Esophagus muscularis mucosa (tissue), 4 donors: ENCODE data around the gene NCMAP. TPM values are rescaled to one million over a fixed set of nuclear protein-coding genes. Genes with fewer than 3 reads are reported as not detected.

ENCODE experiments used
- DNase-seq: peaks from one replicate; pipeline ENCODE4 v3.0.0-alpha.2; 2017; ENCODE audit errors: extremely low spot score
- H3K27ac ChIP-seq, 4 donors: fragments of 200-600 bp; sonication (generic); replicated peaks in 1 of 4; 1 replicate in 3 of 4; 2 replicates in 1 of 4; pipeline ENCODE4 v1.5.1; 2016 to 2019; ENCODE audit warnings: mild to moderate bottlenecking in 1 of 4
- H3K27me3 ChIP-seq, 4 donors: fragments of 200-600 bp; sonication (generic); one replicate each; pipeline versions ENCODE4 v1.5.1 to v1.6.0; 2016 to 2019
- H3K36me3 ChIP-seq, 4 donors: fragments of 200-600 bp; sonication (generic); one replicate each; pipeline ENCODE4 v1.5.1; 2016 to 2019
- H3K4me1 ChIP-seq, 4 donors: fragments of 200-600 bp; sonication (generic); one replicate each; pipeline ENCODE4 v1.5.1; 2016 to 2019
- H3K4me3 ChIP-seq, 4 donors: fragments of 200-600 bp; sonication (generic); 1 replicate in 2 of 4; 2 replicates in 2 of 4; pipeline ENCODE4 v1.5.1; 2016 to 2019; ENCODE audit warnings: mild to moderate bottlenecking in 4 of 4, moderate library complexity in 1 of 4
- H3K9me3 ChIP-seq, 4 donors: fragments of 200-600 bp; sonication (generic); 1 replicate in 3 of 4; 2 replicates in 1 of 4; pipeline ENCODE4 v1.5.1; 2016 to 2019
- EP300 ChIP-seq: sonication (generic); formaldehyde crosslinking; IDR thresholded peaks from one replicate; pipeline ENCODE4 v1.6.1; 2017; ENCODE audit warnings: antibody characterized with exemption
- POLR2A ChIP-seq: fragments of 450-650 bp; IDR thresholded peaks from one replicate; pipeline ENCODE4 v1.6.1; 2017; ENCODE audit warnings: antibody characterized with exemption, moderate library complexity, mild to moderate bottlenecking, low read depth
- POLR2AphosphoS5 ChIP-seq, 2 donors: sonication (generic); formaldehyde crosslinking; IDR thresholded peaks; one replicate each; pipeline ENCODE4 v1.6.1; 2017; ENCODE audit warnings: antibody characterized with exemption in 2 of 2
- WGBS: methylation state at CpG from one replicate; pipeline ENCODE4 v1.1.5; 2018; 5-methylcytosine and 5-hydroxymethylcytosine counted together
- intact Hi-C: fragments of 100-400 bp; cut with DNase I; formaldehyde crosslinking; loops from one replicate; pipeline ENCODE4 v1.15.1; 2023
- total RNA-seq, 4 donors: library from RNA; depleted of rRNA; stranded (reverse); fragments of >200 nt; gene quantifications; one replicate each; pipeline versions ENCODE4 v1.1.0 to v1.2.1, GENCODE V29; 2016
- TF ChIP-seq, protein P1 (sequence below), 3 experiments: fragments of 200-600 bp in 2 of 3; fragments of 450-650 bp in 1 of 3; sonication (generic) in 2 of 3; IDR thresholded peaks; one replicate each; pipeline ENCODE4 v1.5.1; 2017 to 2019; ENCODE audit warnings: antibody characterized with exemption in 3 of 3, mild to moderate bottlenecking in 2 of 3, moderate library complexity in 1 of 3

Gene NCMAP
- total RNA-seq, 4 donors from 2014 or later = 0.17 to 0.65 (median 0.34) TPM; not detected in 1

DNA sequence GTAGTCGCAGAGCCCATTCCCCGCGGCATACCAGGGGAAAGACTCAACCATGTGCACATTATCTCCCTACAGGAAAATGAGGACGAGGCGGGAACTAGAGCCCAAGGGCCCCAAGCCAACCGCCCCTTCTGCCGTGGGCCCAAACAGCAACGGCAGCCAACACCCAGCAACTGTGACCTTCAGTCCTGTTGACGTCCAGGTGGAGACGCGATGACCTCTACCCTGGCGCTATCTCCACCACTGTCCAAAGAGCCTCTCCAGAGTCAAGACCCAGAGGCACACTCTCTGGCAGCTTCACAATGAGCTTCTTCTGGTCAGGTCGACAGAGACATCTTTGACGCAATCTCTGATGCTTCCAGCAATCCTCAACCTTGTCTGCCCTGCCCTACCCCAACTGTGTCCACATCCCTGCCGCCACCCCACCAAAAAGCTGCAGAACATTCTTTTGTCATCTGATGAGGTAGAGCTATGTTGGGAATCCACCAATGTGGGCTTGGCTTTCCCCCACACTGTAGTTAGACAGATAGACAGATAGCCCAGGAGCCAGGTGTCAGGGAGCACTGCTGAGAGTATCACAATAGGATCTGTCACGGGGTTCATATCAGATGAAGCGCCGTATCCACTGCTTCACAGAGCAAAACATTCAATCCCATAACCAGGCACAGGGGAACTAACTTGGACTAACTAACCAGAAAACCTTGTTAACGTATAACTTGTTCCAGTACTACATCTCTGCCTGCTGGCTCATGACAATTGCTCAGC lies 49.8 kb downstream of the NCMAP start:
- peaks cover 0 to 10% (median 0%) of the 10 kb centered on the region in 4 donors for H3K27me3 ChIP-seq

DNA sequence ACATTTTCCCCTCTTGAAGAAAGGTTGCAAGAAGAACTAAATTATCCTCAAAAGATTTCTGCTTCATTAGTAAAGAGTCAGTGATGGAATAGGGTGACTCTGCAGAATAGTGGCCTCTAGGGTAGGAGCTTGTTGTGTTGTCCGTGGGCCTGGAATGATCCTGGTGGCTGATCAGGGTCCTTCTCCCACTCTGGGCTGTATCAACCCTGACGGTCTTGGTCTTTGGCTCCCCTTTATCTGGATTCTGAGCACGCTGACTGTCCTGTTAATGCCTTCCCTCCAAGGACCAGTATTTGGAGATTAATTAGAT lies 50.4 kb downstream of the NCMAP start:
- no peak overlapping the region for H3K4me3 ChIP-seq
- no peak overlapping the region for H3K27ac ChIP-seq
- no peak for TF ChIP-seq EP300
- TF ChIP-seq, protein P1, sequence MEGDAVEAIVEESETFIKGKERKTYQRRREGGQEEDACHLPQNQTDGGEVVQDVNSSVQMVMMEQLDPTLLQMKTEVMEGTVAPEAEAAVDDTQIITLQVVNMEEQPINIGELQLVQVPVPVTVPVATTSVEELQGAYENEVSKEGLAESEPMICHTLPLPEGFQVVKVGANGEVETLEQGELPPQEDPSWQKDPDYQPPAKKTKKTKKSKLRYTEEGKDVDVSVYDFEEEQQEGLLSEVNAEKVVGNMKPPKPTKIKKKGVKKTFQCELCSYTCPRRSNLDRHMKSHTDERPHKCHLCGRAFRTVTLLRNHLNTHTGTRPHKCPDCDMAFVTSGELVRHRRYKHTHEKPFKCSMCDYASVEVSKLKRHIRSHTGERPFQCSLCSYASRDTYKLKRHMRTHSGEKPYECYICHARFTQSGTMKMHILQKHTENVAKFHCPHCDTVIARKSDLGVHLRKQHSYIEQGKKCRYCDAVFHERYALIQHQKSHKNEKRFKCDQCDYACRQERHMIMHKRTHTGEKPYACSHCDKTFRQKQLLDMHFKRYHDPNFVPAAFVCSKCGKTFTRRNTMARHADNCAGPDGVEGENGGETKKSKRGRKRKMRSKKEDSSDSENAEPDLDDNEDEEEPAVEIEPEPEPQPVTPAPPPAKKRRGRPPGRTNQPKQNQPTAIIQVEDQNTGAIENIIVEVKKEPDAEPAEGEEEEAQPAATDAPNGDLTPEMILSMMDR (IDR thresholded peaks at IDR 0.05) = no peak
- no peak for TF ChIP-seq POLR2AphosphoS5 (IDR thresholded peaks at IDR 0.05)
- no peak for TF ChIP-seq POLR2A
- H3K36me3 ChIP-seq = no peaks in the 10 kb centered on the region
- peaks cover 0 to 8% (median 0%) of the 10 kb centered on the region in 4 donors for H3K27me3 ChIP-seq
- 87% methylated on average over 3 of the region's 3 CpGs for WGBS
- H3K4me1 ChIP-seq = no peaks in the 10 kb centered on the region
- no peak for DNase-seq
- H3K9me3 ChIP-seq = no peaks in the 10 kb centered on the region
- intact Hi-C loops = no loop called here

More for the DNA sequence above, 49.8 kb downstream of the NCMAP start:
- Histone ChIP-seq H3K9me3 (no peaks in the 10 kb centered on the region), H3K4me1 (no peaks in the 10 kb centered on the region), H3K36me3 (no peaks in the 10 kb centered on the region), H3K4me3 (no peak overlapping the region), H3K27ac (no peak overlapping the region)
- no peak for DNase-seq
- intact Hi-C loops = no loop called here
- WGBS = 90% methylated on average over 19 of the region's 19 CpGs
- no peak for TF ChIP-seq POLR2A
- no peak for TF ChIP-seq POLR2AphosphoS5 (IDR thresholded peaks at IDR 0.05)
- TF ChIP-seq, protein P1 (IDR thresholded peaks at IDR 0.05) = no peak
- TF ChIP-seq EP300 = no peak

GRCh38 chr1:24606621-24607020 lies 50.7 kb downstream of the NCMAP start:
- DNase-seq = no peak
- Histone ChIP-seq H3K27me3 (peaks cover 0 to 8% (median 0%) of the 10 kb centered on the region in 4 donors), H3K36me3 (no peaks in the 10 kb centered on the region), H3K4me3 (no peak overlapping the region), H3K9me3 (no peaks in the 10 kb centered on the region), H3K27ac (no peak overlapping the region), H3K4me1 (no peaks in the 10 kb centered on the region)
- TF ChIP-seq, protein P1 (IDR thresholded peaks at IDR 0.05) = no peak
- TF ChIP-seq POLR2A = no peak
- TF ChIP-seq POLR2AphosphoS5 (IDR thresholded peaks at IDR 0.05) = no peak
- TF ChIP-seq EP300 = no peak
- 97% methylated on average over 2 of the region's 2 CpGs for WGBS
- intact Hi-C loops = no loop called here

GRCh38 chr1:24609949-24610517 lies 54.1 kb downstream of the NCMAP start:
- TF ChIP-seq POLR2A (no peak), EP300 (no peak)
- TF ChIP-seq, protein P1 (IDR thresholded peaks at IDR 0.05) = no peak
- no peaks in the 10 kb centered on the region for H3K4me1 ChIP-seq
- no peaks in the 10 kb centered on the region for H3K9me3 ChIP-seq
- H3K36me3 ChIP-seq = no peaks in the 10 kb centered on the region
- no peak for DNase-seq
- intact Hi-C loops = no loop called here
- H3K4me3 ChIP-seq = no peak overlapping the region
- no peak overlapping the region for H3K27ac ChIP-seq
- peaks cover 0 to 16% (median 0%) of the 10 kb centered on the region in 4 donors for H3K27me3 ChIP-seq
- WGBS = 83% methylated on average over 3 of the region's 3 CpGs
